Measurements from ENCODE around the gene MRPL21.

GRCh38 chr11:68935516-68936357, 32.1 kb upstream of the MRPL21 start:
- TF ChIP-seq CTCF (IDR thresholded peaks at IDR 0.05; ENCODE audit: low read length) (no peak), EZH2 (optimal IDR thresholded peaks at IDR 0.05; ENCODE audit: low read depth, low read length) (no peak), EZH2phosphoT487 (IDR thresholded peaks at IDR 0.05; ENCODE audit: low read length) (no peak)

Measured in MM.1S (cell line).